ENCODE data around the gene CHD6.

GRCh38 chr20:41394081-41394480 lies 224.1 kb downstream of the CHD6 start:
- TF ChIP-seq POLR2A (IDR thresholded peaks at IDR 0.05) (no peak), POLR2AphosphoS5 (IDR thresholded peaks at IDR 0.05) (no peak)
- TF ChIP-seq, protein P1, sequence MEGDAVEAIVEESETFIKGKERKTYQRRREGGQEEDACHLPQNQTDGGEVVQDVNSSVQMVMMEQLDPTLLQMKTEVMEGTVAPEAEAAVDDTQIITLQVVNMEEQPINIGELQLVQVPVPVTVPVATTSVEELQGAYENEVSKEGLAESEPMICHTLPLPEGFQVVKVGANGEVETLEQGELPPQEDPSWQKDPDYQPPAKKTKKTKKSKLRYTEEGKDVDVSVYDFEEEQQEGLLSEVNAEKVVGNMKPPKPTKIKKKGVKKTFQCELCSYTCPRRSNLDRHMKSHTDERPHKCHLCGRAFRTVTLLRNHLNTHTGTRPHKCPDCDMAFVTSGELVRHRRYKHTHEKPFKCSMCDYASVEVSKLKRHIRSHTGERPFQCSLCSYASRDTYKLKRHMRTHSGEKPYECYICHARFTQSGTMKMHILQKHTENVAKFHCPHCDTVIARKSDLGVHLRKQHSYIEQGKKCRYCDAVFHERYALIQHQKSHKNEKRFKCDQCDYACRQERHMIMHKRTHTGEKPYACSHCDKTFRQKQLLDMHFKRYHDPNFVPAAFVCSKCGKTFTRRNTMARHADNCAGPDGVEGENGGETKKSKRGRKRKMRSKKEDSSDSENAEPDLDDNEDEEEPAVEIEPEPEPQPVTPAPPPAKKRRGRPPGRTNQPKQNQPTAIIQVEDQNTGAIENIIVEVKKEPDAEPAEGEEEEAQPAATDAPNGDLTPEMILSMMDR (IDR thresholded peaks at IDR 0.05), result no peak

Data from upper lobe of left lung (tissue), 4 donors.